SU-DHL-6 (cell line): ENCODE measurements around the gene ANO6.

ENCODE experiments used
- EZH2phosphoT487 ChIP-seq: fragments of 200-600 bp; sonication (generic), shearing (Covaris generic); conservative IDR thresholded peaks from 2 replicates; pipeline ENCODE4 v1.6.1; 2018; ENCODE audit warnings: mild to moderate bottlenecking, antibody characterized with exemption, low read length, moderate library complexity, mixed read lengths
- TF ChIP-seq, protein P1 (sequence below): fragments of 200-600 bp; sonication (generic); IDR thresholded peaks from one replicate; pipeline ENCODE4 v1.5.1; 2017; ENCODE audit warnings: antibody characterized with exemption, mild to moderate bottlenecking, low read length, moderate library complexity; ENCODE audit not compliant: insufficient read depth, poor library complexity, severe bottlenecking

DNA sequence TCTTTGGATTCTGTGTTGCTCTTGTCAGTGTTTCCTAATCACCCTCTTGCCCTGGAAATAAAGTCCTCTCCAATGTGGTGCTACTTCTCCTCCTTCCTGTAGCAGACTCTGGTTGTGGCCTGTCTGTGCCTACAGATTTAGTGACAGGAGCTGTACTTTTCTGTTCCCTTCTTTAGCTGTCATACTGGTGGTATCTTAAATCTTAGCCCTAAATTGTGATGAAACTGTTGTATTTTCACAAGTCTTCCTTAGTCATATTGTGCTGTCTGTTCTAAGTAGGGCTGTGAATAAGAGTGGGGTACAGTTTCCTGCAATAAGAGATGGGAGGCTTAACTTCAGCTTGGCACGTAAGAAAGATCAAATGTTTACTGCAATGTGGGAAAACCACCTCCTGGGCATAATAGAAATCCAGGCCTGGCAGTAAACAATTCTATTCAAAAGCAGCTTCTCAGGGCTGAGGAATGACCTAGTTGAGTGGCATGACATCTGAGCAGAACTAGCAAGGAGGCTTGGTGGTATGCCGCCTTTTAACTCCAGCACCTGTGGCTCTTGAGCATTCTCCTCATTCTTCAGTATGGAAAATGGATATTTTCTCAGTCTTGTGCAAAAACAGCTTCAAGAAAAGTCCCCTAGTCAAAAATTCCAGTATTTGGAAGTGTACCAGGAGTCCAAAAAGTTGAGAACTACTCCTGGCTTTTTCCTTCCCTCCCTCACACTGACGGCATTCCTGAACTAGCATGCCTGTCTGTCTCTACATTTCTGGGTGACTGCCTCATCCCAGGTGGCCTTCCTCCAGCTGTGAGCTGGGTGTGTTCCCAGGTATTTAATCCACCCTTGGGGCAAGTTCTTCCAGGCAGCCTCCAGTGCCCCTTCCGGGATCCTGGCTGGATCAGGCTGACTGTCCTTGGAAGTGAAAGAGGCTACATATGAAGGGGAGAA, 19.5 kb downstream of the ANO6 start:
- TF ChIP-seq, protein P1, sequence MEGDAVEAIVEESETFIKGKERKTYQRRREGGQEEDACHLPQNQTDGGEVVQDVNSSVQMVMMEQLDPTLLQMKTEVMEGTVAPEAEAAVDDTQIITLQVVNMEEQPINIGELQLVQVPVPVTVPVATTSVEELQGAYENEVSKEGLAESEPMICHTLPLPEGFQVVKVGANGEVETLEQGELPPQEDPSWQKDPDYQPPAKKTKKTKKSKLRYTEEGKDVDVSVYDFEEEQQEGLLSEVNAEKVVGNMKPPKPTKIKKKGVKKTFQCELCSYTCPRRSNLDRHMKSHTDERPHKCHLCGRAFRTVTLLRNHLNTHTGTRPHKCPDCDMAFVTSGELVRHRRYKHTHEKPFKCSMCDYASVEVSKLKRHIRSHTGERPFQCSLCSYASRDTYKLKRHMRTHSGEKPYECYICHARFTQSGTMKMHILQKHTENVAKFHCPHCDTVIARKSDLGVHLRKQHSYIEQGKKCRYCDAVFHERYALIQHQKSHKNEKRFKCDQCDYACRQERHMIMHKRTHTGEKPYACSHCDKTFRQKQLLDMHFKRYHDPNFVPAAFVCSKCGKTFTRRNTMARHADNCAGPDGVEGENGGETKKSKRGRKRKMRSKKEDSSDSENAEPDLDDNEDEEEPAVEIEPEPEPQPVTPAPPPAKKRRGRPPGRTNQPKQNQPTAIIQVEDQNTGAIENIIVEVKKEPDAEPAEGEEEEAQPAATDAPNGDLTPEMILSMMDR, result no peak
- no peak for TF ChIP-seq EZH2phosphoT487
